Femur (tissue), 1 donor: ENCODE measurements around the gene PPP2R1A.
"Not testable (repeated sequence)": the region's sequence is repeated elsewhere in the genome, so short reads cannot be mapped to it uniquely, and the experiment has no call there.

ENCODE experiments used
- DNase-seq: peaks from one replicate; pipeline ENCODE4 v3.0.0-alpha.2; 2017

The PPP2R1A gene

GRCh38 chr19:52248241-52248640 is 58.4 kb downstream of the PPP2R1A start:
- peak; percentile 61 for DNase-seq

- DNase-seq, result no peak
Observed at GRCh38 chr19:52258426-52258825, 68.6 kb downstream of the PPP2R1A start.

GRCh38 chr19:52265556-52265955 is 75.7 kb downstream of the PPP2R1A start:
- DNase-seq, result not testable (repeated sequence)

- DNase-seq, result peak; percentile 98
Observed at GRCh38 chr19:52269338-52270261, 79.7 kb downstream of the PPP2R1A start, which contains the start of gene ZNF766. Gene ZNF766 (plus strand): TSS chr19:52269587. CDS start chr19:52269614, 27 bp downstream.

GRCh38 chr19:52270266-52270885 is 80.5 kb downstream of the PPP2R1A start:
- DNase-seq, result peak; percentile 36

- no peak for DNase-seq
Observed at GRCh38 chr19:52273301-52273700, 83.4 kb downstream of the PPP2R1A start.

- DNase-seq, result no peak
Observed at GRCh38 chr19:52274191-52274590, 84.3 kb downstream of the PPP2R1A start.

GRCh38 chr19:52275988-52276387 is 86.1 kb downstream of the PPP2R1A start:
- DNase-seq, result no peak

GRCh38 chr19:52277471-52277870 is 87.6 kb downstream of the PPP2R1A start:
- no peak for DNase-seq
